ENCODE results near the gene TBC1D1.

- TF ChIP-seq ZNF274 (IDR thresholded peaks at IDR 0.05; ENCODE audit: low read depth, low read length): no peak
- no peak for TF ChIP-seq SUZ12 (IDR thresholded peaks at IDR 0.05; ENCODE audit: extremely low read depth, insufficient read depth, insufficient read length)
- no peak for TF ChIP-seq YY1 (IDR thresholded peaks at IDR 0.05; ENCODE audit: insufficient read depth, insufficient read length)
Measured at GRCh38 chr4:38071801-38072431, 181.0 kb downstream of the TBC1D1 start.
